Hepatocyte (in vitro differentiated cells): Measurements from ENCODE around the gene FFAR2. TPM values are rescaled to one million over a fixed set of nuclear protein-coding genes. Genes with fewer than 3 reads are reported as not detected.

Experiments
- DNase-seq: peaks from one replicate; pipeline ENCODE4 v3.0.0-alpha.2; 2016; ENCODE audit warnings: low spot score
- H2AFZ ChIP-seq: fragments of 200-600 bp; sonication (generic); 2 replicates; pipeline ENCODE4 v1.6.0; 2016; ENCODE audit warnings: antibody characterized with exemption, mild to moderate bottlenecking
- H3K27ac ChIP-seq: fragments of 200-600 bp; sonication (generic); 2 replicates; pipeline ENCODE4 v1.5.1; 2016; ENCODE audit warnings: mild to moderate bottlenecking
- H3K27me3 ChIP-seq: fragments of 200-600 bp; sonication (generic); 2 replicates; pipeline ENCODE4 v1.6.1; 2016
- H3K36me3 ChIP-seq: fragments of 200-600 bp; sonication (generic); replicated peaks from 2 replicates; pipeline ENCODE4 v1.5.1; 2016; ENCODE audit warnings: low read depth; ENCODE audit not compliant: insufficient read depth
- H3K4me1 ChIP-seq: fragments of 200-600 bp; sonication (generic); 2 replicates; pipeline ENCODE4 v1.5.1; 2016; ENCODE audit warnings: mild to moderate bottlenecking, moderate library complexity; ENCODE audit not compliant: insufficient read depth
- H3K4me2 ChIP-seq: fragments of 200-600 bp; sonication (generic); 2 replicates; pipeline ENCODE4 v1.6.0; 2016
- H3K4me3 ChIP-seq: fragments of 200-600 bp; sonication (generic); 2 replicates; pipeline ENCODE4 v1.5.1; 2016; ENCODE audit warnings: mild to moderate bottlenecking
- H3K79me2 ChIP-seq: fragments of 200-600 bp; sonication (generic); 2 replicates; pipeline ENCODE4 v1.6.0; 2017; ENCODE audit warnings: mild to moderate bottlenecking
- H3K9me2 ChIP-seq: fragments of 200-600 bp; sonication (generic); replicated peaks from 2 replicates; pipeline ENCODE4 v1.6.0; 2017; ENCODE audit warnings: mild to moderate bottlenecking; ENCODE audit not compliant: insufficient read depth
- H3K9me3 ChIP-seq: fragments of 200-600 bp; sonication (generic); 2 replicates; pipeline ENCODE4 v1.5.1; 2016; ENCODE audit warnings: low read depth, mild to moderate bottlenecking
- H4K20me1 ChIP-seq: fragments of 200-600 bp; sonication (generic); 2 replicates; pipeline ENCODE4 v1.6.0; 2016; ENCODE audit warnings: mild to moderate bottlenecking; ENCODE audit not compliant: insufficient read depth, poor library complexity, severe bottlenecking
- EZH2 ChIP-seq: fragments of 200-600 bp; sonication (generic); IDR thresholded peaks from 2 replicates; pipeline ENCODE4 v1.6.1; 2016; ENCODE audit warnings: antibody characterized with exemption, mild to moderate bottlenecking, borderline replicate concordance
- EZH2phosphoT487 ChIP-seq: fragments of 200-600 bp; sonication (generic); IDR thresholded peaks from one replicate; pipeline ENCODE4 v1.6.1; 2018; ENCODE audit warnings: antibody characterized with exemption, mild to moderate bottlenecking, low read depth, moderate library complexity; ENCODE audit not compliant: unreplicated experiment, severe bottlenecking
- WGBS: methylation state at CpG from one replicate; pipeline ENCODE4 v1.1.6; 2016; ENCODE audit warnings: low lambda C conversion rate; ENCODE audit errors: missing lambda C conversion rate; 5-methylcytosine and 5-hydroxymethylcytosine counted together
- polyA plus RNA-seq: library from polyadenylated mRNA; unstranded; fragments of >200 nt; fragmentation: Nextera tagmentation; extraction: Ambion mirVana; gene quantifications from 2 replicates; pipeline ENCODE4 v1.2.1, GENCODE V29; 2016
- small RNA-seq: library from RNA; depleted of rRNA; stranded (forward); fragments of <200 nt; gene quantifications from one replicate; pipeline ENCODE3, GENCODE V24; 2014
- total RNA-seq: library from RNA; depleted of rRNA; stranded (reverse); fragments of >200 nt; gene quantifications from 2 replicates; pipeline ENCODE4 v1.2.3, GENCODE V29; 2014
- TF ChIP-seq, protein P1 (sequence below): fragments of 200-600 bp; sonication (generic); IDR thresholded peaks from 2 replicates; pipeline ENCODE4 v1.5.1; 2016; ENCODE audit warnings: antibody characterized with exemption, mild to moderate bottlenecking; ENCODE audit not compliant: poor library complexity

FFAR2 gene
- total and polyA plus RNA-seq, 2 experiments from 2014 or later = 0.20 TPM; not detected in 1

DNA sequence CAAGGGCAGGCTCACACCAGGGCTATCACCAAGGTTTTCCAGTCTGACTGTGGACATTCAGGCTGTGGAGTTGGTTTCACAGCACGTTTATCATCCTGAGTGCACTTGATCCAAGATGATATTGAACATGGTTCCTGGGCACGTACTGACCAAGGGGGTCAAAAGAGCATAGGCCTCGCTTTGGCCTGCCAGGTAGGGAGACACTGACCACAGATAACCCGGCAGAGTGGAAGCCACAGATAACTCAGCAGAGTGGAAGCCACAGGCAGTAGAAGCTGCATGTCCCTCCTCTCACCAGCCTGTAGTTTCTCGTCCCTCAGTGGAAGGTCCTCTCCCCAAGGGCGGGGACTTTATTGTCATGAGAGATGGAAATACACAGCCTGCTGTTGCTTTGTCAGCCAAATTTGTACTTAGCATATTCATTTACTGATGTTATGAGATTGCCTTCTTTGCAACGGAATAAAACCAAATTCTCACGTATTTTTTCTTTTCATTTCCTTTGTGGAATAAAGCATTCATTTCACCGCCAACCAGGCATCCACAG lies 51.0 kb downstream of the FFAR2 start:
- Histone ChIP-seq H3K27me3 (no peaks in the 10 kb centered on the region), H3K27ac (no peak overlapping the region), H2AFZ (no peak overlapping the region), H4K20me1 (no peaks in the 10 kb centered on the region), H3K4me1 (peaks cover 6% of the 10 kb centered on the region), H3K9me2 (no peaks in the 10 kb centered on the region), H3K4me3 (no peak overlapping the region), H3K36me3 (no peaks in the 10 kb centered on the region), H3K79me2 (no peaks in the 10 kb centered on the region), H3K9me3 (no peaks in the 10 kb centered on the region), H3K4me2 (no peak overlapping the region)
- TF ChIP-seq EZH2 = no peak
- no peak for TF ChIP-seq EZH2phosphoT487
- TF ChIP-seq, protein P1, sequence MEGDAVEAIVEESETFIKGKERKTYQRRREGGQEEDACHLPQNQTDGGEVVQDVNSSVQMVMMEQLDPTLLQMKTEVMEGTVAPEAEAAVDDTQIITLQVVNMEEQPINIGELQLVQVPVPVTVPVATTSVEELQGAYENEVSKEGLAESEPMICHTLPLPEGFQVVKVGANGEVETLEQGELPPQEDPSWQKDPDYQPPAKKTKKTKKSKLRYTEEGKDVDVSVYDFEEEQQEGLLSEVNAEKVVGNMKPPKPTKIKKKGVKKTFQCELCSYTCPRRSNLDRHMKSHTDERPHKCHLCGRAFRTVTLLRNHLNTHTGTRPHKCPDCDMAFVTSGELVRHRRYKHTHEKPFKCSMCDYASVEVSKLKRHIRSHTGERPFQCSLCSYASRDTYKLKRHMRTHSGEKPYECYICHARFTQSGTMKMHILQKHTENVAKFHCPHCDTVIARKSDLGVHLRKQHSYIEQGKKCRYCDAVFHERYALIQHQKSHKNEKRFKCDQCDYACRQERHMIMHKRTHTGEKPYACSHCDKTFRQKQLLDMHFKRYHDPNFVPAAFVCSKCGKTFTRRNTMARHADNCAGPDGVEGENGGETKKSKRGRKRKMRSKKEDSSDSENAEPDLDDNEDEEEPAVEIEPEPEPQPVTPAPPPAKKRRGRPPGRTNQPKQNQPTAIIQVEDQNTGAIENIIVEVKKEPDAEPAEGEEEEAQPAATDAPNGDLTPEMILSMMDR = no peak
- WGBS = 93% methylated on average over 9 of the region's 9 CpGs
- no peak for DNase-seq

DNA sequence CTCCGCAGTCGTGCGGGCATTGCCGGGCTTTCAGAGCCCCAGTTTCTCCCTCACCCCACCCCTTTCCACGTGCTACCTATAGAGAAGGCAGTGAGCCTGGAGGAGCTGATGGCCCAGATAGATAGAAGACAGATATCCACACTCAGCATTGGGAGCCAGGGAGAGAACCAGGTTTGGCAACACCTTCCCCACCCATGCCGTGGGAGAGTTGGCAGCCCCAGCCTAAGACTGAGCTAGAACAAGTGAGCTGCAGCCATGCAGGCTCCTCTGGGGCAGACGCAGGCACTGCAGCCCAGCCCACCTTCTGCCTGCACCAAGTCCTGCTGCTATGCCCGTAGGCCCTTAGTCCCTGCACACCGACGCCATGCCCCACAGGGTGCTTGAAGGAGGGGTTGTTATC lies 52.6 kb downstream of the FFAR2 start:
- H2AFZ ChIP-seq = no peak overlapping the region
- H3K4me3 ChIP-seq = no peak overlapping the region
- no peaks in the 10 kb centered on the region for H3K79me2 ChIP-seq
- H3K9me2 ChIP-seq = no peaks in the 10 kb centered on the region
- no peak overlapping the region for H3K4me2 ChIP-seq
- no peaks in the 10 kb centered on the region for H3K27me3 ChIP-seq
- no peak overlapping the region for H3K27ac ChIP-seq
- no peaks in the 10 kb centered on the region for H3K9me3 ChIP-seq
- WGBS = 93% methylated on average over 10 of the region's 10 CpGs
- H4K20me1 ChIP-seq = no peaks in the 10 kb centered on the region
- TF ChIP-seq, protein P1 = no peak
- no peak for TF ChIP-seq EZH2
- TF ChIP-seq EZH2phosphoT487 = no peak
- peaks cover 6% of the 10 kb centered on the region for H3K4me1 ChIP-seq
- no peaks in the 10 kb centered on the region for H3K36me3 ChIP-seq
- DNase-seq = no peak

Small RNA genes within 50 kb of the gene (small RNA-seq; reads per million reads assigned to genes)
- gene RN7SL491P = not detected

Other genes starting within 250 kb of the FFAR2 start
- 0.56 TPM in 1 of 2 replicates, not detected in the other for gene FAM187B, start 219.5 kb upstream of the FFAR2 start, total RNA-seq
- gene FAM187B, start 219.5 kb upstream of the FFAR2 start, polyA plus RNA-seq = not detected in 2 replicates
- gene LSR, start 199.3 kb upstream of the FFAR2 start, total RNA-seq = 89.9 and 113 TPM in 2 replicates
- 255 and 296 TPM in 2 replicates for gene LSR, start 199.3 kb upstream of the FFAR2 start, polyA plus RNA-seq
- gene USF2, start 179.3 kb upstream of the FFAR2 start, total RNA-seq = 55.6 and 61.4 TPM in 2 replicates
- 30.2 and 35.0 TPM in 2 replicates for gene USF2, start 179.3 kb upstream of the FFAR2 start, polyA plus RNA-seq
- 5.1 and 7.0 TPM in 2 replicates for gene HAMP, start 165.7 kb upstream of the FFAR2 start, total RNA-seq
- 49.3 and 55.8 TPM in 2 replicates for gene HAMP, start 165.7 kb upstream of the FFAR2 start, polyA plus RNA-seq
- 2.8 TPM in 1 of 2 replicates, not detected in the other for gene MAG, start 156.1 kb upstream of the FFAR2 start, total RNA-seq
- 0.47 and 0.81 TPM in 2 replicates for gene MAG, start 156.1 kb upstream of the FFAR2 start, polyA plus RNA-seq
- 1.6 and 3.5 TPM in 2 replicates for gene CD22, start 119.1 kb upstream of the FFAR2 start, total RNA-seq
- 1.9 TPM in 1 of 2 replicates, not detected in the other for gene CD22, start 119.1 kb upstream of the FFAR2 start, polyA plus RNA-seq
- not detected in 2 replicates for gene FFAR1, start 100.4 kb upstream of the FFAR2 start, total RNA-seq
- gene FFAR1, start 100.4 kb upstream of the FFAR2 start, polyA plus RNA-seq = not detected in 2 replicates
- gene FFAR3, start 89.8 kb upstream of the FFAR2 start, total RNA-seq = 0.80 and 1.6 TPM in 2 replicates
- gene FFAR3, start 89.8 kb upstream of the FFAR2 start, polyA plus RNA-seq = 2.4 TPM in 1 of 2 replicates, not detected in the other
- gene GPR42, start 77.2 kb upstream of the FFAR2 start, total RNA-seq = not detected in 2 replicates
- 0.17 TPM in 1 of 2 replicates, not detected in the other for gene GPR42, start 77.2 kb upstream of the FFAR2 start, polyA plus RNA-seq
- 1.6 and 2.7 TPM in 2 replicates for gene KRTDAP, start 42.2 kb downstream of the FFAR2 start, total RNA-seq
- gene KRTDAP, start 42.2 kb downstream of the FFAR2 start, polyA plus RNA-seq = 0.97 and 1.6 TPM in 2 replicates
- 57.0 and 64.1 TPM in 2 replicates for gene DMKN, start 65.4 kb downstream of the FFAR2 start, total RNA-seq
- gene DMKN, start 65.4 kb downstream of the FFAR2 start, polyA plus RNA-seq = 99.5 and 111 TPM in 2 replicates
- 0.40 TPM in 1 of 2 replicates, not detected in the other for gene SBSN, start 80.1 kb downstream of the FFAR2 start, total RNA-seq
- 0.19 and 0.66 TPM in 2 replicates for gene SBSN, start 80.1 kb downstream of the FFAR2 start, polyA plus RNA-seq
- gene GAPDHS, start 85.2 kb downstream of the FFAR2 start, total RNA-seq = not detected in 2 replicates
- not detected in 2 replicates for gene GAPDHS, start 85.2 kb downstream of the FFAR2 start, polyA plus RNA-seq
- 115 and 133 TPM in 2 replicates for gene TMEM147, start 97.4 kb downstream of the FFAR2 start, total RNA-seq
- 287 and 288 TPM in 2 replicates for gene TMEM147, start 97.4 kb downstream of the FFAR2 start, polyA plus RNA-seq
- gene ATP4A, start 115.4 kb downstream of the FFAR2 start, total RNA-seq = 5.0 and 6.4 TPM in 2 replicates
- gene ATP4A, start 115.4 kb downstream of the FFAR2 start, polyA plus RNA-seq = 3.5 and 5.1 TPM in 2 replicates
- gene PMIS2, start 137.9 kb downstream of the FFAR2 start, total RNA-seq = not detected in 2 replicates
- gene PMIS2, start 137.9 kb downstream of the FFAR2 start, polyA plus RNA-seq = not detected in 2 replicates
- 4.9 and 6.3 TPM in 2 replicates for gene HAUS5, start 164.5 kb downstream of the FFAR2 start, total RNA-seq
- 12.6 and 15.4 TPM in 2 replicates for gene HAUS5, start 164.5 kb downstream of the FFAR2 start, polyA plus RNA-seq
- gene RBM42, start 180.8 kb downstream of the FFAR2 start, total RNA-seq = 43.3 and 43.6 TPM in 2 replicates
- gene RBM42, start 180.8 kb downstream of the FFAR2 start, polyA plus RNA-seq = 113 and 125 TPM in 2 replicates
- 1.0 and 1.4 TPM in 2 replicates for gene ETV2, start 193.5 kb downstream of the FFAR2 start, total RNA-seq
- gene ETV2, start 193.5 kb downstream of the FFAR2 start, polyA plus RNA-seq = 0.79 and 3.5 TPM in 2 replicates
- 586 and 603 TPM in 2 replicates for gene COX6B1, start 200.1 kb downstream of the FFAR2 start, total RNA-seq
- gene COX6B1, start 200.1 kb downstream of the FFAR2 start, polyA plus RNA-seq = 635 and 692 TPM in 2 replicates
- 3.6 and 7.8 TPM in 2 replicates for gene UPK1A, start 218.3 kb downstream of the FFAR2 start, total RNA-seq
- 19.6 and 27.5 TPM in 2 replicates for gene UPK1A, start 218.3 kb downstream of the FFAR2 start, polyA plus RNA-seq